K562 (cell line): ENCODE data around the gene GALNT15. TPM values are rescaled to one million over a fixed set of nuclear protein-coding genes. Genes with fewer than 3 reads are reported as not detected.

Experiments
- DACH1 ChIP-seq: fragments of 450-650 bp; IDR thresholded peaks from 2 replicates; pipeline ENCODE4 v1.6.1; 2018; ENCODE audit not compliant: partially characterized antibody
- KDM1A ChIP-seq, 2 experiments: fragments of 450-650 bp; IDR thresholded peaks; 2 replicates each; pipeline ENCODE4 v1.6.1; 2016; ENCODE audit warnings: mild to moderate bottlenecking in 2 of 2
- PTTG1 ChIP-seq: fragments of 450-650 bp; IDR thresholded peaks from 2 replicates; pipeline ENCODE4 v1.6.1; 2016; ENCODE audit warnings: low read depth, mild to moderate bottlenecking, missing genetic modification characterization, missing compliant biosample characterization
- ZBTB33 ChIP-seq: sonication (generic); formaldehyde crosslinking; IDR thresholded peaks from 2 replicates; pipeline ENCODE4 v1.8.1; 2023; ENCODE audit warnings: mild to moderate bottlenecking, missing genetic modification reagents
- polyA plus RNA-seq, 8 experiments: library from polyadenylated mRNA; depleted of rRNA in 4 of 8; stranded (reverse) in 5 of 8; unstranded in 3 of 8; fragments of >200 nt; fragmentation: Nextera tagmentation in 2 of 8; fragmentation: Illumina TruSeq in 1 of 8; extraction: Ambion mirVana in 2 of 8; extraction: Trizol in 1 of 8; gene quantifications; 2 replicates each; pipeline versions ENCODE4 v1.2.1 to v1.2.3, GENCODE V29; 2011 to 2014; ENCODE audit warnings: inconsistent platforms in 1 of 8, missing spikeins in 1 of 8
- total RNA-seq, 7 experiments: library from RNA; depleted of rRNA in 6 of 7; stranded (reverse); fragments of >200 nt in 6 of 7; fragmentation: Illumina TruSeq in 2 of 7; extraction: Trizol in 2 of 7; gene quantifications; 2 replicates each; pipeline versions ENCODE4 v1.2.1 to v1.2.3, GENCODE V29; 2011 to 2021; ENCODE audit warnings: low replicate concordance in 1 of 7
- TF ChIP-seq, protein P1 (sequence below), 2 experiments: fragments of 150-350 bp in 1 of 2; IDR thresholded peaks; 2 replicates each; pipeline ENCODE4 v1.6.1; 2012 to 2016; ENCODE audit warnings: low read depth in 2 of 2, low read length in 2 of 2, mild to moderate bottlenecking in 1 of 2, moderate library complexity in 1 of 2
- TF ChIP-seq, protein P2 (sequence below): fragments of 250-450 bp; sonication (Bioruptor Pico); IDR thresholded peaks from 2 replicates; pipeline ENCODE4 v1.4.0; 2020; ENCODE audit warnings: mild to moderate bottlenecking, moderate library complexity

Gene GALNT15
- total and polyA plus RNA-seq, 9 of the 15 experiments (the other 6 are each of a cell fraction or from before 2014, with no cell fraction given), result not detected

- TF ChIP-seq, protein P1, sequence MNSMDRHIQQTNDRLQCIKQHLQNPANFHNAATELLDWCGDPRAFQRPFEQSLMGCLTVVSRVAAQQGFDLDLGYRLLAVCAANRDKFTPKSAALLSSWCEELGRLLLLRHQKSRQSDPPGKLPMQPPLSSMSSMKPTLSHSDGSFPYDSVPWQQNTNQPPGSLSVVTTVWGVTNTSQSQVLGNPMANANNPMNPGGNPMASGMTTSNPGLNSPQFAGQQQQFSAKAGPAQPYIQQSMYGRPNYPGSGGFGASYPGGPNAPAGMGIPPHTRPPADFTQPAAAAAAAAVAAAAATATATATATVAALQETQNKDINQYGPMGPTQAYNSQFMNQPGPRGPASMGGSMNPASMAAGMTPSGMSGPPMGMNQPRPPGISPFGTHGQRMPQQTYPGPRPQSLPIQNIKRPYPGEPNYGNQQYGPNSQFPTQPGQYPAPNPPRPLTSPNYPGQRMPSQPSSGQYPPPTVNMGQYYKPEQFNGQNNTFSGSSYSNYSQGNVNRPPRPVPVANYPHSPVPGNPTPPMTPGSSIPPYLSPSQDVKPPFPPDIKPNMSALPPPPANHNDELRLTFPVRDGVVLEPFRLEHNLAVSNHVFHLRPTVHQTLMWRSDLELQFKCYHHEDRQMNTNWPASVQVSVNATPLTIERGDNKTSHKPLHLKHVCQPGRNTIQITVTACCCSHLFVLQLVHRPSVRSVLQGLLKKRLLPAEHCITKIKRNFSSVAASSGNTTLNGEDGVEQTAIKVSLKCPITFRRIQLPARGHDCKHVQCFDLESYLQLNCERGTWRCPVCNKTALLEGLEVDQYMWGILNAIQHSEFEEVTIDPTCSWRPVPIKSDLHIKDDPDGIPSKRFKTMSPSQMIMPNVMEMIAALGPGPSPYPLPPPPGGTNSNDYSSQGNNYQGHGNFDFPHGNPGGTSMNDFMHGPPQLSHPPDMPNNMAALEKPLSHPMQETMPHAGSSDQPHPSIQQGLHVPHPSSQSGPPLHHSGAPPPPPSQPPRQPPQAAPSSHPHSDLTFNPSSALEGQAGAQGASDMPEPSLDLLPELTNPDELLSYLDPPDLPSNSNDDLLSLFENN (IDR thresholded peaks at IDR 0.05; ENCODE audit: low read depth in 2 of 2, low read length in 2 of 2), result no peak
- no peak for TF ChIP-seq DACH1
- TF ChIP-seq, protein P2, sequence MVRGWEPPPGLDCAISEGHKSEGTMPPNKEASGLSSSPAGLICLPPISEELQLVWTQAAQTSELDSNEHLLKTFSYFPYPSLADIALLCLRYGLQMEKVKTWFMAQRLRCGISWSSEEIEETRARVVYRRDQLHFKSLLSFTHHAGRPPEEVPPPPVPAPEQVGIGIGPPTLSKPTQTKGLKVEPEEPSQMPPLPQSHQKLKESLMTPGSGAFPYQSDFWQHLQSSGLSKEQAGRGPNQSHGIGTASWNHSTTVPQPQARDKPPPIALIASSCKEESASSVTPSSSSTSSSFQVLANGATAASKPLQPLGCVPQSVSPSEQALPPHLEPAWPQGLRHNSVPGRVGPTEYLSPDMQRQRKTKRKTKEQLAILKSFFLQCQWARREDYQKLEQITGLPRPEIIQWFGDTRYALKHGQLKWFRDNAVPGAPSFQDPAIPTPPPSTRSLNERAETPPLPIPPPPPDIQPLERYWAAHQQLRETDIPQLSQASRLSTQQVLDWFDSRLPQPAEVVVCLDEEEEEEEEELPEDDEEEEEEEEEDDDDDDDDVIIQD (CRISPR knock-in tag), result no peak
- no peak for TF ChIP-seq KDM1A (IDR thresholded peaks at IDR 0.05)
- no peak for TF ChIP-seq ZBTB33 (CRISPR knock-in tag)
- TF ChIP-seq PTTG1 (tag), result no peak
These were observed 81.2 kb downstream of the GALNT15 start (continued) for GRCh38 chr3:16255726-16256125.
